Skin of body (tissue), 2 donors: ENCODE results near the gene BMPR1B. TPM values are rescaled to one million over a fixed set of nuclear protein-coding genes. Genes with fewer than 3 reads are reported as not detected.

ENCODE experiments used
- DNase-seq: peaks from one replicate; lab custom pipeline; 2025; lab: John Stamatoyannopoulos, UW
- total RNA-seq: library from RNA; depleted of rRNA; stranded (reverse); fragments of >200 nt; gene quantifications from one replicate; pipeline ENCODE4 v1.2.3, GENCODE V29; 2014

The BMPR1B gene
- total RNA-seq, 1 donor from 2014 or later, result 4.5 TPM

- DNase-seq, result no peak
Observed at GRCh38 chr4:94957030-94957429, 199.3 kb downstream of the BMPR1B start.

DNA sequence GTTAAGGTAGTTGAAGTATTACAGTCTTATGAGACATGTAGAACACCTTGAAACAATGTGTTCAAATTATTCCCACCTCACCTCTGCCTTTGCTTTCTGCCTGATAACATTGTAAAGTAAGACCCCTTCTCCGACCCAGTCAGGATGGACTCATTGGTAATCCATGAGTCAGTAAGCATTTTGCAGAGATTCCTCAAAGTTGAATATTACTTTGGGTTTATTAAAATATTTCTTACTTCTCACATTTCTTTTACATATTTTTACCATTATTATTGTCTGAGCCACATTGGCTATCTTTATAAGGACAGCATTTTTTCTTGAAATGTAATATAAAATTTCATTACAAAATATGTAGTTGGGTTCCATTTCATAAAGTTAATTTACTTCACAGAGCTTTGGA lies 201.6 kb downstream of the BMPR1B start:
- DNase-seq, result no peak

GRCh38 chr4:94960708-94961107 lies 203.0 kb downstream of the BMPR1B start:
- no peak for DNase-seq

DNA sequence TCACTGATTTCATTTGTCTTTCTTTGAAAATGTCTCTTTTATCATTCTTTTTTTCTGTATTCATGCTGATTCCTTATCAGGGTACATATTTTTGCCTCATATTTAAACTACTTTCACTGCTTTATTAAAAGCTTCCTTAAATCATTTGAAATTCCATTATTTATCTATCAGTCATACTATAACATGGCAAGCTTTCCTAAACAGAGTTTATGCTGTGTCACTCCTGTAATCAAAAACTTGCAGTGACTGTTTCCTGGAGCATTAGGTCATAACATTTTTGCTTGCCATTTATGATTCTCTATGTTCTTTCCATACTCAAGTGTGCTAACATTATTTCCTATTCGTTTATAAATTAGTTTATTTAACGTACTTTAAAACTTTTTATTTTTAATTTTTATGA lies 203.7 kb downstream of the BMPR1B start:
- DNase-seq, result no peak

DNA sequence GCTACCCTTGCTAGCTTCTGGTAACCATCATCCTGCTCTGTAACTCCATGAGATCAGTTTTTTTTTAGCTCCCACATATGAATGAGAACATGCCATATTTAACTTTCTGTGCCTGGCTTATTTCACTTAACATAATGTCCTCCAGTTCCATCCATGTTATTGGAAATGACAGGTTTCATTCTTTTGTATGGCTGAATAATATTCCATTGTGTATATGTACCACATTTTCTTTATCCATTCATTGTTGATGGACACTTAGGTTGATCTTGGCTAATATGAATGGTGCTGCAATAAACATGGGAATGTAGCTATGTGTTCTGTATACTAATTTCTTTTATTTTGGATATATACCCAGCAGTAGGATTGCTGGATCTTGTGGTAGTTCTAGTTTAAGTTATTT lies 204.7 kb downstream of the BMPR1B start:
- DNase-seq, result no peak

DNA sequence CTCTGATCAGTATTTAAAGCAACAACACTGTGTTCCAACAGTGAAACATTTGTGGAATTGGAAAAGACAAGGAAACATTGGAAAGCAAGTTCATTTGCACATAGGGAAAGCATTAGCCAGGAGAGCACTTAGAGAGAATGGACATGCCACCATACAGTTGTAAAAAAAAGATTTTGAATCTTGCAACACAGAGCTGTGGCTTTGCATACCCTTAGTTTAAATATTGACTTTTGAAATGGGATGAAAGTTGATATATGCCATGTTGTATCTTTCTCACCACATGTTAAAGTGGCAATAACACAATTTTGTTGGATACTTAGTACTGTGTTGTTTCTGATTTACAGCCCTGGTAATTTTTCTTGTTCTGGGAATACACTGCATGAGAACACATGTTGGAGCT lies 208.1 kb downstream of the BMPR1B start:
- no peak for DNase-seq

DNA sequence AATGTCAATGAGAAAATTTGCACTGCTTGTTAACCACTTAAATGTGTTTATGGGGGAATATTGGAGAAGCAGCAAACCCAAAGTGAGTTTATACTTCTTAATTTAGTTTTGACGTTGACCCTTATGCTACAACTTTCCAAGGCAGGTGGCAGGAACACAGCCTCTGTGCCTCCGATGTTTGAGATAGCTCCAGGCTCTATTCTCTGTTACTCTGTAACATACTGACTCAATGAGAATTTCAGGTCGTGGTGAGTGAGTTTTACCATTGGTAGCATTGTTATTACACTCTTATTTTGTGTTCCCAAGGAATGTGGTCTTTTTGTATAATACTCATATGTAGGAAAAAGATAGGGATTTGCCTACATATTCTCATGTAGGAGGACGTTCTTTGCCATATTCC lies 210.7 kb downstream of the BMPR1B start:
- DNase-seq, result no peak

DNA sequence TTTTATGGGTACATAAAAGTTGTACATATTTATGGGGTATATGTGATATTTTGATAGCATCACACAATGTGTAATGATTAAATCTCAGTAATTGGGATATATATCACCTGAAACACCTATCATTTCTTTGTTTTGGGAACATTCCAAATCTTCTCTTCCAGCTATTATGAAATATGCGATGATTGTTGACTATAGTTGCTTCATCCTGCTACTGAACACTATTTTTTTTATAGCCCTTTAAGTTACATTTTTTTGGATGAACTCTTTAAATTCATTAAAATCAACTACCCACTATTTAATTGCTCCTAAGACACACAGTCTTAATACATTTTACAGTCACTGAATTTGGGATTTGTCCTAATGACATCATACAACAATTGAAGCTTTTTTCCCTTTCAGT lies 212.9 kb downstream of the BMPR1B start:
- DNase-seq, result no peak

DNA sequence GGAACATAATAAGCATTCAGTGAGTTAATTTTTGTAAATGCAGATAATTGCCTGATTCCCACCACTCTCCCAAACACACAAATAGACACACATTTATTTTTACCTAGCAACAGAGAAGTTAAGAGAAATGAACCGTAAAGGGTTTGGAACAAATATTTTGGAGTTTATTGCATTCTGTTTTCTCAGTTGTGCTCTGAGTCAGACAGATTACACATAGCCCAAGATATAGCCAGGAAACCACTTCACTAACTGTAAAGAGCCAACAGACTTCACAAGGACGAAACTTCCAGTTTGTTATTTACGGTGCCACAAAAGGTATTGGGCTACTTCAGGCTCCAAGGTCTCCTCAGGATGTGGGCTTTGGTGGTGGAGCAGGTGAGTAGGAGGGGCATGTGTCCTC lies 217.0 kb downstream of the BMPR1B start:
- no peak for DNase-seq

- DNase-seq, result no peak
Observed at GRCh38 chr4:94976371-94977011, 218.7 kb downstream of the BMPR1B start.

DNA sequence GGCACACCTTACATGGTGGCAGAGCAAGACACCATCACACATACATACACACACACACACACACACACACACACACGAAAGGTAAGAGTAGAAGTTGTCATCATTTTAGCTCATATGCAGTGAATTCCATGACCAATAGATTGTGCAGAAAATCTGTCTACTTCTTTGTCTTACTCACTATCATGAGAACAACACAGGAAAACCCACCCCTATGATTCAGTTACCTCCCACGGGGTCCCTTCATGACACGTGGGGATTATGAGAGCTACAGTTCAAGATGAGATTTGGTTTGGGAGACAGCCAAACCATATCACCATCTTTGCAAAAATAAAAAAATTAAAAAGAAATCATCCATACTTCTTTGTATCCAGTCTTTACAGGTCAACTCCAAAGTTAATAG lies 221.1 kb downstream of the BMPR1B start:
- no peak for DNase-seq

DNA sequence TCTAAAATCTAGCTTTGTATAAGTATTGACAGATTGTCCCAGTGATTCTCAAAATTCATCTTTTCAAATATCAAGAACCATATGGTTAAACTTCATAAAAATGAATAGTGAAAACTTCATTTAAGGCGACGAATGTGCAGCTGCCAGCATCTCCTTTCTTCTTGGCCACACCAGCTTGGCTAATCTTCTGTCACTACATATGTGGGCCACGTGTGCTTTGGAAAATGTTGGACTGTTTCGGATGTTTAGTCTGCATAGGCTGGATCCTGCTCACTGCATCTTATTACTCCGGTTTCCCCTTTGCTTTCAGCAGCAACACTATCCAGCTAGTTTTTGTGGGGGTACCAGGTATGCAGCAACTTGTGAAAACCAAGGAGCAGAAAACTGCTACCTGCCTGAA lies 221.9 kb downstream of the BMPR1B start:
- peak; percentile 47 for DNase-seq

- DNase-seq, result no peak
Observed at GRCh38 chr4:94995684-94996394, 238.1 kb downstream of the BMPR1B start.

GRCh38 chr4:95000076-95000648 lies 242.4 kb downstream of the BMPR1B start:
- DNase-seq, result no peak

- no peak for DNase-seq
Observed at GRCh38 chr4:95004912-95005311, 247.2 kb downstream of the BMPR1B start.

- DNase-seq, result no peak
Observed at GRCh38 chr4:95007998-95008397, 250.2 kb downstream of the BMPR1B start.

- DNase-seq, result no peak
Observed at GRCh38 chr4:95013236-95013635, 255.5 kb downstream of the BMPR1B start.

DNA sequence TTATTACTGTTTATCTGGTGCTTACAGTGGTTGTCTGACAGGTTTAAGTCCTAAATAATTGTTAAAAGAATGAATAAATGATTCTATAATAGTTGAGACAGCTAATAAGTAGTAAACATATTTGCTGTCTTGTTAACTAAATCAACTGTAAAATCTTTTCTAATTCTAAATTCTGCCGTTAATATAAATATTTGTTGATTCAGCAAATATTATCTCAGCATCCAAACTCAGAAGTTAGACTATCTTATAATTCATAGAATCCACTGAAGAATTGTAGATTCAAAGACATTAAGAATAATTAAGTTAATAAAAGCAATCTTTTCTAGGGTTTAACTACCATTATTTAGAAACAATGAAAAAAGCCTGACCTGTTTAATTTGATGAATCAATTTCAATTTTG lies 256.3 kb downstream of the BMPR1B start:
- DNase-seq, result no peak

DNA sequence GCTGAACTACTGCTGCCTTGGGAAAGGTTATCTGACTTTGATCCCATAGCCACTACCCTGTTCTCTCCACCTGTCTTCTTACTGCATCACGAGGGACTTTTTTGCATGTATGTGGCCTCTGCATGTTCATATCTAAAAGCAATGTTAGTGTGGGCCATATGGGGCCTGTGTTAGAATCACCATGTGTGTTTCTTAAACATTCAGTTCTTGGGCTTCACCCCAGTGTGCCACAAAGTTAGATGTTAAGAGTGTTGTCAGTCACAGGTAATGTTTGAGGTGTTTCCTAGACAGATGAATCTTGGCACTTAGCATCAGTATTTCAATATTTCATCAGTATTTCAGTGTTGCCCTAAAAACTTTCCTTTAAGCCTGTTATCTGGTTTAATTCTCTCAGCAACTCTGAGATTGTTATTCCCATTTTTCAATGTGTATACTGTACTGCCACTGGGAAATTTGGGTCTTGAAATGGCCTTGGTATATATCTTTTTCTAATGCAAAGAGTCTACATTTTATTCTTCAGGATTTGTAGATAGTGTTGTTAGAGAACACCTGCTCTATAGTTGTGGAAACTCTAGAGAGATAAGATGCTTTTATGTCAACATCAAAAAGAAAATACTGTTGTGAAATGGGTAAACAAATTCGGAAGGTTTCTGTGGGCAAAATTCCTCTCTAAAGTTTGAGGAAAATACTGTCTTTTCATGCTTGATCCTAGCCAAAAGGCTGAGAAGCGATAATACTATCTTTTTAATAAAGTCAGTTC lies 259.7 kb downstream of the BMPR1B start:
- no peak for DNase-seq

DNA sequence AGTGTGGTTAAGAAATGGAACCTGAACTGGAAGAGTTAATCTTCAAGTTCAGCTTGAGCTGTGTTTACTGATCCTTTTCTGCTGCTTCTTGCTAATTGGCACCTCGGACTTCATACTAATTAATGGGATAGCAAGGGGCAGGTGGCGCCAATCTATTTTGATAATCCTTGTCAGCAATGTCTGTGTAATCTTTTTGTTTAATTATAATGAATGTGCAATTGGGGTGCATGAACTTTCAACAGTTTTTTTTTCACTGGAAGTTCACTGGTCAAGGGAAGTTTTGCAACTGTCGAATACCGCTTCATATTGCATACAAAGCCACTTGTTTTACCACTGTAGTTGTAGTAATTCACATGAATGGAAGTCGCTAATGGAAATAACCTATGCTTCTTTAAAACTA lies 261.0 kb downstream of the BMPR1B start:
- no peak for DNase-seq

DNA sequence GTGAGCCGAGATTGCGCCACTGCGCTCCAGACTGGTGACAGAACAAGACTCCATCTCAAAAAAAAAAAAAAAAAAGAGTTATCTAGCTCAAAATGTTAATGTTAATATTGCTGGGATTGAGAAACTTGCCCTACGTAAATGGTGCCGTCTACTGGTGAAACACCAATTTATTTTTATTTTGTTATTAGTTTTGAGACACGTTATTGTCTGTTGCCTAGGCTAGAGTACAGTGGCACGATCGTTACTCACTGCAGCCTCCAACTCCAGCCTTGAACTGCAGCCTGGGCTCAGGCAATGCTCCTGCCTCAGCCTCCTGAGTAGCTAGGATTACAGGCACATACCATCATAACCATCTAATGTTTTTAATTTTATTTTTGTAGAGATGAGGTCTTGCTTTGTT lies 262.8 kb downstream of the BMPR1B start:
- no peak for DNase-seq

- no peak for DNase-seq
Observed at GRCh38 chr4:95021099-95021498, 263.3 kb downstream of the BMPR1B start.
